OCI-LY1 (cell line): ENCODE data around the gene LITAFD.
A peak's percentile ranks its signal among the peaks of the same experiment; 100 is the strongest.

Experiments used
- H2AFZ ChIP-seq: fragments of 200-600 bp; sonication (generic), shearing (Covaris generic); 2 replicates; pipeline ENCODE4 v1.6.0; 2014; ENCODE audit warnings: antibody characterized with exemption, mild to moderate bottlenecking, low read length
- H3F3A ChIP-seq: fragments of 200-600 bp; sonication (generic), shearing (Covaris generic); 2 replicates; pipeline ENCODE4 v1.6.0; 2014; ENCODE audit warnings: mild to moderate bottlenecking, antibody characterized with exemption, low read length, moderate library complexity; ENCODE audit not compliant: insufficient read depth
- H3K27ac ChIP-seq: fragments of 200-600 bp; sonication (generic); 2 replicates; pipeline ENCODE4 v1.5.1; 2014; ENCODE audit warnings: low read length, mixed run types, mild to moderate bottlenecking, low read depth; ENCODE audit not compliant: poor library complexity, severe bottlenecking
- H3K27me3 ChIP-seq: fragments of 200-600 bp; sonication (generic); 2 replicates; pipeline ENCODE4 v1.6.0; 2014; ENCODE audit warnings: antibody characterized with exemption, mild to moderate bottlenecking, low read length, moderate library complexity; ENCODE audit not compliant: insufficient read depth
- H3K36me3 ChIP-seq: fragments of 200-600 bp; sonication (generic); 2 replicates; pipeline ENCODE4 v1.6.1; 2014; ENCODE audit warnings: mild to moderate bottlenecking, antibody characterized with exemption, low read length, moderate library complexity, mixed read lengths; ENCODE audit not compliant: insufficient read depth
- H3K4me1 ChIP-seq: fragments of 200-600 bp; sonication (generic); 2 replicates; pipeline ENCODE4 v1.5.1; 2014; ENCODE audit warnings: mild to moderate bottlenecking, low read length, moderate library complexity; ENCODE audit not compliant: insufficient read depth, severe bottlenecking
- H3K4me2 ChIP-seq: fragments of 200-600 bp; sonication (generic), shearing (Covaris generic); 2 replicates; pipeline ENCODE4 v1.6.1; 2014; ENCODE audit warnings: low read length
- H3K4me3 ChIP-seq: fragments of 200-600 bp; sonication (generic); 2 replicates; pipeline ENCODE4 v1.5.1; 2014; ENCODE audit warnings: low read length, low read depth, mild to moderate bottlenecking, mixed read lengths; ENCODE audit not compliant: poor library complexity, severe bottlenecking
- H3K79me2 ChIP-seq: fragments of 200-600 bp; shearing (Covaris generic); 2 replicates; pipeline ENCODE4 v1.6.1; 2016; ENCODE audit warnings: mixed run types, low read length, mixed read lengths; ENCODE audit not compliant: insufficient read depth
- H3K9ac ChIP-seq: fragments of 200-600 bp; sonication (generic), shearing (Covaris generic); 2 replicates; pipeline ENCODE4 v1.6.1; 2014; ENCODE audit warnings: mild to moderate bottlenecking, low read length, mixed read lengths
- H3K9me2 ChIP-seq: fragments of 200-600 bp; sonication (generic), shearing (Covaris generic); 2 replicates; pipeline ENCODE4 v1.6.1; 2014; ENCODE audit warnings: low read depth, mild to moderate bottlenecking, low read length, mixed read lengths
- H3K9me3 ChIP-seq: fragments of 200-600 bp; shearing (Covaris generic); 2 replicates; pipeline ENCODE4 v1.6.1; 2014; ENCODE audit warnings: low read length, mixed read lengths
- H4K20me1 ChIP-seq: fragments of 200-600 bp; sonication (generic), shearing (Covaris generic); 2 replicates; pipeline ENCODE4 v1.6.0; 2016; ENCODE audit warnings: mild to moderate bottlenecking, low read length; ENCODE audit not compliant: insufficient read depth
- CTCF ChIP-seq: fragments of 200-600 bp; sonication (generic), shearing (Covaris generic); IDR thresholded peaks from 2 replicates; pipeline ENCODE4 v1.5.1; 2017; ENCODE audit warnings: mild to moderate bottlenecking, antibody characterized with exemption, low read length, moderate library complexity, mixed read lengths
- EZH2 ChIP-seq: fragments of 200-600 bp; sonication (generic), shearing (Covaris generic); IDR thresholded peaks from 2 replicates; pipeline ENCODE4 v1.8.0; 2017; ENCODE audit warnings: borderline replicate concordance, mixed run types, mild to moderate bottlenecking, antibody characterized with exemption, low read length, moderate library complexity, mixed read lengths

The LITAFD gene

DNA sequence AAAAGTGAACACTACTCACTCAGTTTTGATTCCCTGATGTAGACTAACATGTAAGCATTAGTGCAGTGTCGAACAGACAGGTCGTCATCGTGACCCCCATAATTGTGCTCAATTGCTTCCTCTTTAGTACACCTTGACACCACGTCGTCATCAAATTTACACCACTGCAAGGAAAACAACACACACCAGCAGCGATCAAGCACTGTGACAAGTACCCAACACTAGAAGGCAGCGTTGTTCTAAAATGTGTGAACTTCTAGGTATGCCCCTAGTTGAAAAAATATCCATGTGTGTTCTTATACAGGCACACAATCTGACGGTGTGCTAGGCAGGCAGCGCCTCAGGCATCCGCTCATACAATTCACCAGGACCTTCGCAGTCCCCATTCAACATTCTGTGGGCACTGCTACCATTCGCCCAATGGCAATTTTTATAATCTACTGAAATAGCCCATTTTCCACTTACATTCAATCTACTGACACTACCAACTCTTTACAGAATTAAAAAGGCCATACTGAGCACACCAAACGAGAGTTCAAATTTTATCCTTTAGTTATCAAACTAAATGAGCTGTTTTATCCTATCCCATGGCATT, 23.1 kb downstream of the LITAFD start:
- Histone ChIP-seq H4K20me1 (no peaks in the 10 kb centered on the region), H3K27ac (no peak overlapping the region)

DNA sequence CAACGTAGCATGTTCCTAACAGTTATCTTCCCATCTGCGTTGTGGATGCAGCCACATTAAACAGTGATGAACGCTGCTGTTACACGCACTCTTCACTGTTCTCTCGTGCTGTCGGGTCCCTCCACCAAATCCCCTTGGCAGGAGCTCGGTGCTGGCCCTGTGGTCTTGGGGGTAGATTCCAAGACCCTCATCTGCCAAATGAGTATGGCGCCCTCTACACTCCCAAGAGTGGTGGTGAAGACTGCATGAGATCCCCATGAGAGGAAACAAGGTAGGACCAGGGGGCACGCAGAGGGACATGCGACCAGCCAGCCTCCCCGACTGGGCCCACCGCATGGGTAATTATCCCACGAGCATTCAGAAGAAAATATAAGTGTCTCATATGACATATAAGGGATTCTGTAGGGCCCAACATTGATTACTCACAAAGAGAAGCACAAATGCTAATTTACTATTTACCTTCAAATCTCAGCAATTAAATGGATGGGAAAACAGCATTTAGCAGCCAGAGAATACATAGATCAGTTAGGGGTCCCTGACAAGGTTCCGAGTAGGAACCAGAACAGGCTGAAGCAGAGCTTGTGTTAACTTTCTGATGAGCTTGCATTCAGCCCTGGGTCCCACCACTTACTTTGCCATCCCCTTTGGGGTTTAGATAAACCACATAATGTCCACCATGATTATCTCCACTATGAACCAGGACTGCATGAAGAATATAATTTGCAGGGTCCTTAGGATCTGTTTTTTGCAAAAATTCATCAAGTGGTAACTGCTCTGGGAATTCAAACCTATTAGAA, 23.8 kb downstream of the LITAFD start:
- H3F3A ChIP-seq, result no peaks in the 10 kb centered on the region
- no peak overlapping the region for H3K4me2 ChIP-seq
- no peaks in the 10 kb centered on the region for H3K27me3 ChIP-seq
- no peak overlapping the region for H3K4me3 ChIP-seq
- no peak overlapping the region for H3K9ac ChIP-seq
- no peaks in the 10 kb centered on the region for H3K9me3 ChIP-seq
- no peaks in the 10 kb centered on the region for H3K9me2 ChIP-seq
- no peak overlapping the region for H2AFZ ChIP-seq
- H3K27ac ChIP-seq, result no peak overlapping the region
- H3K4me1 ChIP-seq, result no peaks in the 10 kb centered on the region
- TF ChIP-seq EZH2 (no peak), CTCF (peak; percentile 37; the same call in 1 of the 2 replicates)
- H3K36me3 ChIP-seq, result peaks cover 96% of the 10 kb centered on the region
- H4K20me1 ChIP-seq, result no peaks in the 10 kb centered on the region
- H3K79me2 ChIP-seq, result no peaks in the 10 kb centered on the region

More for the DNA sequence above, 23.1 kb downstream of the LITAFD start:
- Histone ChIP-seq H3K9ac (no peak overlapping the region), H3K9me2 (no peaks in the 10 kb centered on the region), H3K4me2 (no peak overlapping the region), H3K27me3 (no peaks in the 10 kb centered on the region), H3K4me1 (no peaks in the 10 kb centered on the region), H3F3A (no peaks in the 10 kb centered on the region), H3K4me3 (no peak overlapping the region), H3K9me3 (no peaks in the 10 kb centered on the region), H3K36me3 (peaks cover 96% of the 10 kb centered on the region), H2AFZ (no peak overlapping the region), H3K79me2 (no peaks in the 10 kb centered on the region)
- TF ChIP-seq EZH2, result no peak
- peak; percentile 24 for TF ChIP-seq CTCF

DNA sequence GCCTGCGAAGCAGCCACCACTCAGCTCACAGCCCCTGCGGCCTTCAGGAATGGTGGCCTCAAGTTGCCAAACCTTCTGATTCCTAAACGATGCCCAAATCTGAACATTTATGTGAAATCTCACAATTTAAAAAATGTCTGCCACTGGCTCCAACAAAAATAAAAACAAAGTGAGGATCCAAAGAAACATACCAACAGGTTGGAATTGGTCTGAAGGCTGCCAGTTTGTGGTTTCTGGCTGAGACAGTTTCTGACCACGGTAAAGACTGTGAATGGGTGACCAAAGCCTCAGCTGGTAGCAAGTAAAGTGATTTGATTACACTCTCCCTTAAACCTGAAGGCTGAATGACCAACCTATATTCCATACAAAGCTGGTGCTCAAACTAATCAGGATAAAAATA, 24.9 kb downstream of the LITAFD start:
- Histone ChIP-seq H3K27me3 (no peaks in the 10 kb centered on the region), H2AFZ (no peak overlapping the region), H4K20me1 (no peaks in the 10 kb centered on the region), H3F3A (no peaks in the 10 kb centered on the region), H3K4me2 (no peak overlapping the region), H3K4me1 (no peaks in the 10 kb centered on the region), H3K9me2 (no peaks in the 10 kb centered on the region), H3K79me2 (no peaks in the 10 kb centered on the region), H3K36me3 (peaks cover 96% of the 10 kb centered on the region), H3K4me3 (no peak overlapping the region), H3K27ac (no peak overlapping the region), H3K9me3 (no peaks in the 10 kb centered on the region), H3K9ac (no peak overlapping the region)
- TF ChIP-seq CTCF, result no peak
- TF ChIP-seq EZH2, result no peak
